ENCODE measurements around the gene MYT1. TPM values are rescaled to one million over a fixed set of nuclear protein-coding genes. Genes with fewer than 3 reads are reported as not detected.

The MYT1 gene
- total and polyA plus RNA-seq, 2 of the 13 experiments (the other 11 are each of a cell fraction or from before 2014, with no cell fraction given) = 0.58 to 2.5 TPM

DNA sequence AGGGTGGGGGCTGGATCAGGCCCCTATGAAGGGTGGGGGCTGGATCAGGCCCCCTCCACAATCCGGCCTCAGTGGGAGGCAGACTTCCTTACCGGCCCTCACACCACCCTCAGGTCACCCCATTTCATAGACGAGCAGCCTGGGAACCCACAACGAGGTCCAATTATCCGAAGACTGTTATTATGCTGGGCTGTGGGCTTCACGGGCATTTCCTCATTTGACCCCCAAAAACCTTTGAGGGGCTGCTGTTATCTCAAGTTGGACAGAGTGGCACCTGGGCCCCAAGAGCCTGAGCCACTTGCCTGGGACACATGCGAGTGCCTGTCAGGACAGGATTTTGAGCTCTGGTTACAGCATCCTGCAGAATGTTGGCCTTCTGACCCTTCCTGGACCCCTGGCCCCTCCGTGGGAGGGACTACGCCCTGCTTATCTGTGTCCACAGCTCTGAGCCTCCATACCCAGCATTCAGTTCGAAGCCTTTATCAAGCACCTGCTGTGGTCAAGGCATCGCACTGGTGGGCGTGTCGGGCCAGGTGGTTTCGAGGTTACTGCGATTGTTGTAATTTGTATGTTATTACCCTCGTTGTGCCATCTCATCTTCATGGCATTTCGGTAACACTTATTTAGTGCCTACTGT lies 56.8 kb downstream of the MYT1 start (continued):
- TF ChIP-seq, protein P1, sequence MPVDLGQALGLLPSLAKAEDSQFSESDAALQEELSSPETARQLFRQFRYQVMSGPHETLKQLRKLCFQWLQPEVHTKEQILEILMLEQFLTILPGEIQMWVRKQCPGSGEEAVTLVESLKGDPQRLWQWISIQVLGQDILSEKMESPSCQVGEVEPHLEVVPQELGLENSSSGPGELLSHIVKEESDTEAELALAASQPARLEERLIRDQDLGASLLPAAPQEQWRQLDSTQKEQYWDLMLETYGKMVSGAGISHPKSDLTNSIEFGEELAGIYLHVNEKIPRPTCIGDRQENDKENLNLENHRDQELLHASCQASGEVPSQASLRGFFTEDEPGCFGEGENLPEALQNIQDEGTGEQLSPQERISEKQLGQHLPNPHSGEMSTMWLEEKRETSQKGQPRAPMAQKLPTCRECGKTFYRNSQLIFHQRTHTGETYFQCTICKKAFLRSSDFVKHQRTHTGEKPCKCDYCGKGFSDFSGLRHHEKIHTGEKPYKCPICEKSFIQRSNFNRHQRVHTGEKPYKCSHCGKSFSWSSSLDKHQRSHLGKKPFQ (CRISPR knock-in tag; IDR thresholded peaks at IDR 0.05; ENCODE audit: insufficient replicate concordance) = no peak
- TF ChIP-seq FOXM1 (CRISPR knock-in tag; IDR thresholded peaks at IDR 0.05) (0 out of 2 replicates have a peak, but pooled peaks have one; percentile 30), TCF7L2 (IDR thresholded peaks at IDR 0.05; ENCODE audit: low read depth, low read length) (no peak), KLF13 (CRISPR knock-in tag; IDR thresholded peaks at IDR 0.05) (0 out of 2 replicates have a peak, but pooled peaks have one; percentile 32), TARDBP (CRISPR knock-in tag; IDR thresholded peaks at IDR 0.05) (peak; percentile 52), ZNF256 (CRISPR knock-in tag; conservative IDR thresholded peaks at IDR 0.05) (no peak), ZNF30 (CRISPR knock-in tag; IDR thresholded peaks at IDR 0.05) (no peak), ZZZ3 (CRISPR knock-in tag; IDR thresholded peaks at IDR 0.05; ENCODE audit: borderline replicate concordance) (no peak), ZNF496 (CRISPR knock-in tag; IDR thresholded peaks at IDR 0.05; ENCODE audit: insufficient replicate concordance) (no peak), KLF11 (CRISPR knock-in tag; IDR thresholded peaks at IDR 0.05) (no peak), BHLHE40 (IDR thresholded peaks at IDR 0.05; ENCODE audit: low read length) (no peak), NR1H2 (CRISPR knock-in tag; IDR thresholded peaks at IDR 0.05; ENCODE audit: borderline replicate concordance, low read depth) (no peak), SP140L (CRISPR knock-in tag; IDR thresholded peaks at IDR 0.05; ENCODE audit: borderline replicate concordance) (no peak), ZNF550 (CRISPR knock-in tag; IDR thresholded peaks at IDR 0.05; ENCODE audit: borderline replicate concordance) (0 out of 2 replicates have a peak, but pooled peaks have one; percentile 38), ZNF335 (CRISPR knock-in tag; IDR thresholded peaks at IDR 0.05) (no peak), DPF2 (CRISPR knock-in tag; IDR thresholded peaks at IDR 0.05; ENCODE audit: borderline replicate concordance, low read depth) (no peak), WIZ (CRISPR knock-in tag; IDR thresholded peaks at IDR 0.05) (no peak), ARNT (IDR thresholded peaks at IDR 0.05) (no peak), THAP11 (CRISPR knock-in tag; IDR thresholded peaks at IDR 0.05) (peak; percentile 23; the same call in 1 of the 2 replicates)
- TF ChIP-seq, protein P2, sequence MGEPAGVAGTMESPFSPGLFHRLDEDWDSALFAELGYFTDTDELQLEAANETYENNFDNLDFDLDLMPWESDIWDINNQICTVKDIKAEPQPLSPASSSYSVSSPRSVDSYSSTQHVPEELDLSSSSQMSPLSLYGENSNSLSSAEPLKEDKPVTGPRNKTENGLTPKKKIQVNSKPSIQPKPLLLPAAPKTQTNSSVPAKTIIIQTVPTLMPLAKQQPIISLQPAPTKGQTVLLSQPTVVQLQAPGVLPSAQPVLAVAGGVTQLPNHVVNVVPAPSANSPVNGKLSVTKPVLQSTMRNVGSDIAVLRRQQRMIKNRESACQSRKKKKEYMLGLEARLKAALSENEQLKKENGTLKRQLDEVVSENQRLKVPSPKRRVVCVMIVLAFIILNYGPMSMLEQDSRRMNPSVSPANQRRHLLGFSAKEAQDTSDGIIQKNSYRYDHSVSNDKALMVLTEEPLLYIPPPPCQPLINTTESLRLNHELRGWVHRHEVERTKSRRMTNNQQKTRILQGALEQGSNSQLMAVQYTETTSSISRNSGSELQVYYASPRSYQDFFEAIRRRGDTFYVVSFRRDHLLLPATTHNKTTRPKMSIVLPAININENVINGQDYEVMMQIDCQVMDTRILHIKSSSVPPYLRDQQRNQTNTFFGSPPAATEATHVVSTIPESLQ (CRISPR knock-in tag; conservative IDR thresholded peaks at IDR 0.05) = no peak
- TF ChIP-seq, protein P3, sequence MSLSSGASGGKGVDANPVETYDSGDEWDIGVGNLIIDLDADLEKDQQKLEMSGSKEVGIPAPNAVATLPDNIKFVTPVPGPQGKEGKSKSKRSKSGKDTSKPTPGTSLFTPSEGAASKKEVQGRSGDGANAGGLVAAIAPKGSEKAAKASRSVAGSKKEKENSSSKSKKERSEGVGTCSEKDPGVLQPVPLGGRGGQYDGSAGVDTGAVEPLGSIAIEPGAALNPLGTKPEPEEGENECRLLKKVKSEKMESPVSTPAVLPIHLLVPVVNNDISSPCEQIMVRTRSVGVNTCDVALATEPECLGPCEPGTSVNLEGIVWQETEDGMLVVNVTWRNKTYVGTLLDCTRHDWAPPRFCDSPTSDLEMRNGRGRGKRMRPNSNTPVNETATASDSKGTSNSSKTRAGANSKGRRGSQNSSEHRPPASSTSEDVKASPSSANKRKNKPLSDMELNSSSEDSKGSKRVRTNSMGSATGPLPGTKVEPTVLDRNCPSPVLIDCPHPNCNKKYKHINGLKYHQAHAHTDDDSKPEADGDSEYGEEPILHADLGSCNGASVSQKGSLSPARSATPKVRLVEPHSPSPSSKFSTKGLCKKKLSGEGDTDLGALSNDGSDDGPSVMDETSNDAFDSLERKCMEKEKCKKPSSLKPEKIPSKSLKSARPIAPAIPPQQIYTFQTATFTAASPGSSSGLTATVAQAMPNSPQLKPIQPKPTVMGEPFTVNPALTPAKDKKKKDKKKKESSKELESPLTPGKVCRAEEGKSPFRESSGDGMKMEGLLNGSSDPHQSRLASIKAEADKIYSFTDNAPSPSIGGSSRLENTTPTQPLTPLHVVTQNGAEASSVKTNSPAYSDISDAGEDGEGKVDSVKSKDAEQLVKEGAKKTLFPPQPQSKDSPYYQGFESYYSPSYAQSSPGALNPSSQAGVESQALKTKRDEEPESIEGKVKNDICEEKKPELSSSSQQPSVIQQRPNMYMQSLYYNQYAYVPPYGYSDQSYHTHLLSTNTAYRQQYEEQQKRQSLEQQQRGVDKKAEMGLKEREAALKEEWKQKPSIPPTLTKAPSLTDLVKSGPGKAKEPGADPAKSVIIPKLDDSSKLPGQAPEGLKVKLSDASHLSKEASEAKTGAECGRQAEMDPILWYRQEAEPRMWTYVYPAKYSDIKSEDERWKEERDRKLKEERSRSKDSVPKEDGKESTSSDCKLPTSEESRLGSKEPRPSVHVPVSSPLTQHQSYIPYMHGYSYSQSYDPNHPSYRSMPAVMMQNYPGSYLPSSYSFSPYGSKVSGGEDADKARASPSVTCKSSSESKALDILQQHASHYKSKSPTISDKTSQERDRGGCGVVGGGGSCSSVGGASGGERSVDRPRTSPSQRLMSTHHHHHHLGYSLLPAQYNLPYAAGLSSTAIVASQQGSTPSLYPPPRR (CRISPR knock-in tag; IDR thresholded peaks at IDR 0.05; ENCODE audit: borderline replicate concordance) = 0 out of 2 replicates have a peak, but pooled peaks have one; percentile 58
- TF ChIP-seq, protein P4, sequence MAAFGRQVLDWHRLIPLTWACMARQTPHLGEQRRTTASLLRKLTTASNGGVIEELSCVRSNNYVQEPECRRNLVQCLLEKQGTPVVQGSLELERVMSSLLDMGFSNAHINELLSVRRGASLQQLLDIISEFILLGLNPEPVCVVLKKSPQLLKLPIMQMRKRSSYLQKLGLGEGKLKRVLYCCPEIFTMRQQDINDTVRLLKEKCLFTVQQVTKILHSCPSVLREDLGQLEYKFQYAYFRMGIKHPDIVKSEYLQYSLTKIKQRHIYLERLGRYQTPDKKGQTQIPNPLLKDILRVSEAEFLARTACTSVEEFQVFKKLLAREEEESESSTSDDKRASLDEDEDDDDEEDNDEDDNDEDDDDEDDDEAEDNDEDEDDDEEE (CRISPR knock-in tag; IDR thresholded peaks at IDR 0.05) = no peak

Data from HepG2 (cell line).